Fibroblast of the aortic adventitia (primary cell): ENCODE results near the gene MUC2. TPM values are rescaled to one million over a fixed set of nuclear protein-coding genes. Genes with fewer than 3 reads are reported as not detected.

Source experiments
- DNase-seq: peaks from one replicate; pipeline ENCODE4 v3.0.0-alpha.2; 2010; ENCODE audit warnings: low read depth
- H3K4me3 ChIP-seq: 2 replicates; pipeline ENCODE4 v1.5.1; 2011; ENCODE audit warnings: low read depth, mild to moderate bottlenecking, control low read depth, low read length, moderate library complexity
- CTCF ChIP-seq: IDR thresholded peaks from 2 replicates; pipeline ENCODE4 v1.5.1; 2011; ENCODE audit warnings: mild to moderate bottlenecking, low read length, control low read depth, inconsistent platforms; ENCODE audit not compliant: insufficient read depth
- total RNA-seq: library from RNA; depleted of rRNA; stranded (reverse); fragments of >200 nt; gene quantifications from 2 replicates; pipeline ENCODE4 v1.2.3, GENCODE V29; 2012; ENCODE audit warnings: low replicate concordance

Gene MUC2
- total RNA-seq, 1 donor, result not detected

- DNase-seq, result no peak
- no peak for TF ChIP-seq CTCF
These were observed 23.1 kb upstream of the MUC2 start for GRCh38 chr11:1051356-1052132.

GRCh38 chr11:1052133-1053011 lies 22.3 kb upstream of the MUC2 start:
- DNase-seq, result no peak
- TF ChIP-seq CTCF, result no peak
- no peak overlapping the region for H3K4me3 ChIP-seq

More at GRCh38 chr11:1051356-1052132, 23.1 kb upstream of the MUC2 start:
- no peak overlapping the region for H3K4me3 ChIP-seq

GRCh38 chr11:1053121-1053901 lies 21.4 kb upstream of the MUC2 start:
- peak; percentile 34 for TF ChIP-seq CTCF
- DNase-seq, result peak; percentile 19
- no peak overlapping the region for H3K4me3 ChIP-seq

- no peak for TF ChIP-seq CTCF
- peak; percentile 54 for DNase-seq
- H3K4me3 ChIP-seq, result no peak overlapping the region
These were observed 20.2 kb upstream of the MUC2 start for GRCh38 chr11:1054143-1055108.

GRCh38 chr11:1055109-1055703 lies 19.5 kb upstream of the MUC2 start:
- no peak for DNase-seq
- no peak for TF ChIP-seq CTCF
- H3K4me3 ChIP-seq, result no peak overlapping the region
